Aorta (tissue), 5 donors: ENCODE measurements around the gene HLA-F. TPM values are rescaled to one million over a fixed set of nuclear protein-coding genes. Genes with fewer than 3 reads are reported as not detected.

Experiments
- ATAC-seq: fragments of 200-7000 bp; cut with Tn5 transposase; one replicate; pipeline ENCODE4 v1.9.1; 2022; ENCODE audit warnings: moderate library complexity; ENCODE audit not compliant: low FRiP score
- DNase-seq, 2 donors: peaks; one replicate each; pipeline ENCODE4 v3.0.0-alpha.2; 2020
- H3K27ac ChIP-seq, 2 donors: one replicate each; pipeline ENCODE4 v1.5.1; 2013; ENCODE audit warnings: low read length in 2 of 2, mild to moderate bottlenecking in 2 of 2, moderate library complexity in 2 of 2, control low read depth in 1 of 2, inconsistent platforms in 1 of 2, low read depth in 1 of 2
- H3K27me3 ChIP-seq, 2 donors: one replicate each; pipeline ENCODE4 v1.6.1; 2013; ENCODE audit warnings: control low read depth in 1 of 2, low read length in 1 of 2, mild to moderate bottlenecking in 1 of 2, moderate library complexity in 1 of 2; ENCODE audit not compliant: insufficient read depth in 2 of 2, control insufficient read depth in 1 of 2
- H3K36me3 ChIP-seq, 2 donors: one replicate each; pipeline ENCODE4 v1.6.1; 2013; ENCODE audit warnings: control low read depth in 1 of 2, low read length in 1 of 2, mild to moderate bottlenecking in 1 of 2; ENCODE audit not compliant: insufficient read depth in 2 of 2, control insufficient read depth in 1 of 2
- H3K4me1 ChIP-seq, 2 donors: one replicate each; pipeline ENCODE4 v1.6.1; 2013; ENCODE audit warnings: low read length in 2 of 2, control low read depth in 1 of 2, mild to moderate bottlenecking in 1 of 2, moderate library complexity in 1 of 2; ENCODE audit not compliant: insufficient read depth in 2 of 2, control insufficient read depth in 1 of 2
- H3K4me3 ChIP-seq, 2 donors: one replicate each; pipeline ENCODE4 v1.5.1; 2013; ENCODE audit warnings: low read length in 2 of 2, control low read depth in 1 of 2, mild to moderate bottlenecking in 1 of 2
- H3K9me3 ChIP-seq: one replicate; pipeline ENCODE4 v1.6.1; 2013; ENCODE audit warnings: mild to moderate bottlenecking, low read length; ENCODE audit not compliant: control insufficient read depth
- WGBS, 2 donors: extraction: QIAGEN DNeasy Blood & Tissue Kit; methylation state at CpG; one replicate each; pipeline ENCODE4 v1.1.7; 2013; 5-methylcytosine and 5-hydroxymethylcytosine counted together
- intact Hi-C, 2 donors: fragments of 100-400 bp; cut with DNase I; formaldehyde crosslinking; loops; one replicate each; pipeline versions ENCODE4 v1.14.2 to v1.15.0; 2022
- polyA plus RNA-seq, 2 donors: library from polyadenylated mRNA; stranded (reverse); fragments of 200-250 nt; gene quantifications; one replicate each; pipeline ENCODE4 v1.2.3, GENCODE V29; 2013
- total RNA-seq, 2 donors: library from RNA; stranded (reverse); fragmentation: NEBNext Ultra II Directional; extraction: Animal tissue kit (Norgen Biotek cat#: 25700); gene quantifications; one replicate each; pipeline ENCODE4 v1.2.1, GENCODE V29; 2021
- donor health status: healthy with polysubstance abuse.
- donor health status: Bipolar disorder and iron deficiency.
- donor health status: DM: no; HTN: no; CAD: no.
- donor health status: DM: no; HTN: no; CAD: no.
- donor health status: DM: yes; HTN: yes; CAD: no.

HLA-F gene
- total and polyA plus RNA-seq, 4 donors: 34.2 to 153 (median 107) TPM

DNA sequence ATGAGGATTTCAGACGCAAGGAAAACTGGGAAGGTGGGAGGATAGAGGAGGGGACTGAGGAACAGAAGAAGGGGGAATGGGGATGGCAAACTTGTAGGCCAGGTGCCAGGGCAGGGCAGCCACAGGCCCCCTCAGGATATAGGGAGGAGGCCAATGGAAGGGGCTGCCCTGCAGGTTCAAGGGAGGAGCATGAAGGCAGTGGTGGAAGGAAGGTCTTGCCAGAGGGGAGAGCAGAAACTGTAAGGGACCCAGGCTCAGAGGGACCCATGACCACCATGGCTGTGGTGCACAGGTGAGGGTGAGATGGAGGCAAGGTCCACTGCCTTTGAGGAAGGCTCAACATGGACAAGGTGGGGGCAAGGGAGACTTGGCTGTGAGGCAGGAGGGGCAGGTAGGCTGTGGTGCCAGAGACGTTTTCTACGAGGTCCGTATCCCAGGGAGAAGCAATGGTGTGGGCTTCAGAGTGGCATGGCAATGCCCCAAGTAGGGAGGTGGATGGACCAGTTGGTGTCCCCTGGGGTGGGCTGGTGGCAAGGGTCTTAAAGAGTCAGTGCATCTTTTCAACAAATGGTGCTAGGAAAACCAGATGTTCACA lies 22.7 kb downstream of the HLA-F start:
- intact Hi-C loops: loop anchor here (5.0 kb wide), 2 partner anchors 46 to 94 kb away; no protein-coding TSS in a partner anchor
- H3K4me1 ChIP-seq: no peaks in the 10 kb centered on the region
- no peaks in the 10 kb centered on the region for H3K27me3 ChIP-seq
- WGBS, 2 donors: 70 to 79% methylated on average over 4 of the region's 4 CpGs
- ATAC-seq (no peak), DNase-seq (no peak)
- H3K9me3 ChIP-seq: no peaks in the 10 kb centered on the region
- no peak overlapping the region for H3K27ac ChIP-seq
- H3K36me3 ChIP-seq: no peaks in the 10 kb centered on the region
- H3K4me3 ChIP-seq: no peak overlapping the region

GRCh38 chr6:29746846-29747687 lies 23.8 kb downstream of the HLA-F start:
- 74 to 82% methylated on average over 13 to 16 of the region's 16 CpGs for WGBS, 2 donors
- intact Hi-C loops: loop anchor here (5.0 kb wide), 2 partner anchors 45 to 95 kb away; no protein-coding TSS in a partner anchor
- Histone ChIP-seq H3K9me3 (no peaks in the 10 kb centered on the region), H3K4me3 (no peak overlapping the region), H3K27me3 (no peaks in the 10 kb centered on the region), H3K36me3 (no peaks in the 10 kb centered on the region), H3K27ac (no peak overlapping the region), H3K4me1 (no peaks in the 10 kb centered on the region)
- ATAC-seq (no peak), DNase-seq (no peak)

DNA sequence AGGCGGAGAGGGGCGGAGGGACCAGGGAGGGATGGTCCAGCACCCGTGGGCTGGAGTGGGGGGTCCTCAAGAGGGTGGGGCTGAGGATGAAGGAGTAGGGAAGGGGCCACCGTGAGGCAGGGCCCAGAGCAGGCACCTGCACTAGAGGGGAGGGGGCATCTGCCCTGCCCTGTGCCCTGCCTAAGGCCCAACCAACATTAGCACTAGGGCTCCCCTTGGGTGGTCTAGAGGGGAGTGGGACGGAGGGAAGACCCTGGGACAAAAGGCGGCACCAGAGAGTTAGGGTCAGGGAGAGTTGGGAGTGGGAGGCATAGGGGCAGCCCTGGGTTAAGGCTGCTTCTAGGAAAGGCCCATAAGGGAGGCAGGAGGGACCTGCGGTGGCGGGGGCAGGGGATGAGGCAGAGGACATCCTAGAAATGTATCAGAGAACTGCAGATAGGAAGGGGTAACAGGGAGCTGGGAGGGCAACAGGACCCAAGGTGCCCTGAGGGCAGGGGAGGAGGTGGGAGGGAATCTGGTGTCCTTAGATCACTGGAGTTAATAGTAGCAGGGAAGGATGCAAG lies 24.5 kb downstream of the HLA-F start:
- DNase-seq (no peak), ATAC-seq (no peak)
- Histone ChIP-seq H3K27me3 (no peaks in the 10 kb centered on the region), H3K9me3 (no peaks in the 10 kb centered on the region), H3K36me3 (no peaks in the 10 kb centered on the region), H3K4me1 (no peaks in the 10 kb centered on the region), H3K27ac (no peak overlapping the region), H3K4me3 (no peak overlapping the region)
- intact Hi-C loops: loop anchor here (5.0 kb wide), 2 partner anchors 45 to 95 kb away; no protein-coding TSS in a partner anchor
- WGBS, 2 donors: 78 to 83% methylated on average over 8 of the region's 8 CpGs

- ATAC-seq (peak; percentile 90), DNase-seq (peak; percentile 97)
- Histone ChIP-seq H3K4me3 (peak overlapping the region; percentile 52), H3K27ac (peak overlapping the region in 1 of 2 donors; percentile 74), H3K27me3 (no peaks in the 10 kb centered on the region), H3K4me1 (no peaks in the 10 kb centered on the region), H3K36me3 (no peaks in the 10 kb centered on the region), H3K9me3 (no peaks in the 10 kb centered on the region)
- WGBS, 2 donors: 0% methylated on average over 61 to 63 of the region's 63 CpGs
- intact Hi-C loops: loop anchor here (5.0 kb wide), 2 partner anchors 44 to 96 kb away; no protein-coding TSS in a partner anchor
Measured at GRCh38 chr6:29748391-29749307, 25.4 kb downstream of the HLA-F start.

- 4 to 5% methylated on average over 13 of the region's 13 CpGs for WGBS, 2 donors
- intact Hi-C loops: loop anchor here (5.0 kb wide), 2 partner anchors 43 to 97 kb away; no protein-coding TSS in a partner anchor
- ATAC-seq: no peak
- no peaks in the 10 kb centered on the region for H3K36me3 ChIP-seq
- peak overlapping the region in 1 of 2 donors; percentile 74 for H3K27ac ChIP-seq
- no peaks in the 10 kb centered on the region for H3K9me3 ChIP-seq
- H3K4me1 ChIP-seq: no peaks in the 10 kb centered on the region
- H3K27me3 ChIP-seq: no peaks in the 10 kb centered on the region
- no peak for DNase-seq
- H3K4me3 ChIP-seq: peak overlapping the region in 1 of 2 donors; percentile 49
Measured at GRCh38 chr6:29749308-29749662, 26.1 kb downstream of the HLA-F start.

GRCh38 chr6:29749668-29750067 lies 26.4 kb downstream of the HLA-F start:
- Histone ChIP-seq H3K4me3 (no peak overlapping the region), H3K27ac (peak overlapping the region in 1 of 2 donors; percentile 74), H3K9me3 (no peaks in the 10 kb centered on the region), H3K27me3 (no peaks in the 10 kb centered on the region), H3K4me1 (no peaks in the 10 kb centered on the region), H3K36me3 (no peaks in the 10 kb centered on the region)
- intact Hi-C loops: loop anchor here (5.0 kb wide), 2 partner anchors 43 to 97 kb away; no protein-coding TSS in a partner anchor
- no peak for ATAC-seq
- 46 to 67% methylated on average over 5 of the region's 5 CpGs for WGBS, 2 donors
- DNase-seq: no peak

- H3K4me1 ChIP-seq: no peaks in the 10 kb centered on the region
- intact Hi-C loops: no loop called here
- 65 to 78% methylated on average over 6 of the region's 6 CpGs for whole genome bisulfite sequencing, 2 donors
- no peaks in the 10 kb centered on the region for H3K36me3 ChIP-seq
- H3K4me3 ChIP-seq: no peak overlapping the region
- no peaks in the 10 kb centered on the region for H3K27me3 ChIP-seq
- H3K27ac ChIP-seq: no peak overlapping the region
- no peak for ATAC-seq
- H3K9me3 ChIP-seq: no peaks in the 10 kb centered on the region
- DNase-seq: no peak
Measured at GRCh38 chr6:29750709-29751108, 27.5 kb downstream of the HLA-F start.

- Histone ChIP-seq H3K4me1 (no peaks in the 10 kb centered on the region), H3K9me3 (no peaks in the 10 kb centered on the region), H3K4me3 (no peak overlapping the region), H3K27ac (no peak overlapping the region), H3K36me3 (no peaks in the 10 kb centered on the region), H3K27me3 (no peaks in the 10 kb centered on the region)
- 91 to 94% methylated on average over 3 of the region's 3 CpGs for WGBS, 2 donors
- intact Hi-C loops: no loop called here
- no peak for DNase-seq
- no peak for ATAC-seq
Measured at GRCh38 chr6:29751480-29751879, 28.2 kb downstream of the HLA-F start.
